Spleen (tissue), 11 donors: Measurements from ENCODE around the gene CLEC4D. TPM values are rescaled to one million over a fixed set of nuclear protein-coding genes. Genes with fewer than 3 reads are reported as not detected.
A peak's percentile ranks its signal among the peaks of the same experiment; 100 is the strongest.

Experiments used
- DNase-seq: peaks from one replicate; pipeline ENCODE4 v3.0.0-alpha.2; 2020
- H3K27ac ChIP-seq, 8 donors: fragments of 200-600 bp; sonication (generic) in 7 of 8; 1 replicate in 4 of 8; 2 replicates in 4 of 8; pipeline versions ENCODE4 v1.5.0 to v1.8.0; 2016 to 2021; ENCODE audit warnings: inconsistent platforms in 4 of 8, mild to moderate bottlenecking in 4 of 8, moderate library complexity in 1 of 8
- H3K27me3 ChIP-seq, 7 donors: fragments of 200-600 bp; sonication (generic) in 6 of 7; replicated peaks in 1 of 7; 1 replicate in 4 of 7; 2 replicates in 3 of 7; pipeline versions ENCODE4 v1.5.0 to v1.8.0; 2016 to 2021; ENCODE audit warnings: inconsistent platforms in 3 of 7, mild to moderate bottlenecking in 1 of 7
- H3K36me3 ChIP-seq, 6 donors: fragments of 200-600 bp; sonication (generic) in 5 of 6; 1 replicate in 4 of 6; 2 replicates in 2 of 6; pipeline versions ENCODE4 v1.5.0 to v1.8.0; 2016 to 2021; ENCODE audit warnings: inconsistent platforms in 2 of 6
- H3K4me1 ChIP-seq, 6 donors: fragments of 200-600 bp; sonication (generic) in 5 of 6; 1 replicate in 3 of 6; 2 replicates in 3 of 6; pipeline versions ENCODE4 v1.5.0 to v1.8.0; 2016 to 2021; ENCODE audit warnings: inconsistent platforms in 3 of 6
- H3K4me3 ChIP-seq, 8 donors: fragments of 200-600 bp; sonication (generic) in 7 of 8; 1 replicate in 4 of 8; 2 replicates in 4 of 8; pipeline versions ENCODE4 v1.5.0 to v1.8.0; 2016 to 2021; ENCODE audit warnings: inconsistent platforms in 4 of 8, mild to moderate bottlenecking in 4 of 8, moderate library complexity in 2 of 8
- H3K9me3 ChIP-seq, 8 donors: fragments of 200-600 bp; sonication (generic) in 7 of 8; 1 replicate in 4 of 8; 2 replicates in 4 of 8; pipeline versions ENCODE4 v1.5.0 to v1.8.0; 2016 to 2021; ENCODE audit warnings: inconsistent platforms in 4 of 8
- POLR2A ChIP-seq, 3 donors: fragments of 450-650 bp; IDR thresholded peaks; one replicate each; pipeline ENCODE4 v1.5.1; 2017; ENCODE audit warnings: antibody characterized with exemption in 3 of 3, mild to moderate bottlenecking in 1 of 3
- POLR2AphosphoS5 ChIP-seq, 3 donors: sonication (generic); formaldehyde crosslinking; IDR thresholded peaks; one replicate each; pipeline ENCODE4 v1.5.1; 2017; ENCODE audit warnings: antibody characterized with exemption in 3 of 3
- whole genome bisulfite sequencing, 5 donors: extraction: QIAGEN DNeasy Blood & Tissue Kit in 3 of 5; methylation state at CpG; one replicate each; pipeline versions ENCODE4 v1.1.5 to v1.1.7; 2013 to 2018; 5-methylcytosine and 5-hydroxymethylcytosine counted together
- intact Hi-C: fragments of 100-400 bp; cut with DNase I; formaldehyde crosslinking; loops from one replicate; pipeline ENCODE4 v1.15.0; 2023; ENCODE audit warnings: low total_unique reads
- polyA plus RNA-seq, 3 donors: library from polyadenylated mRNA; stranded (reverse); fragments of 200-250 nt; gene quantifications; one replicate each; pipeline ENCODE4 v1.2.1, GENCODE V29; 2013
- total RNA-seq, 7 donors: library from RNA; depleted of rRNA in 3 of 7; stranded (reverse); fragments of >200 nt in 3 of 7; fragmentation: NEBNext Ultra II Directional in 4 of 7; extraction: Animal tissue kit (Norgen Biotek cat#: 25700) in 4 of 7; gene quantifications; one replicate each; pipeline versions ENCODE4 v1.1.0 to v1.2.1, GENCODE V29; 2016 to 2021
- TF ChIP-seq, protein P1 (sequence below), 11 experiments: fragments of 200-600 bp in 7 of 11; fragments of 450-650 bp in 4 of 11; sonication (generic) in 4 of 11; IDR thresholded peaks in 8 of 11; conservative IDR thresholded peaks in 3 of 11; 1 replicate in 7 of 11; 2 replicates in 4 of 11; pipeline versions ENCODE4 v1.4.0 to v1.8.0; 2016 to 2021; ENCODE audit warnings: antibody characterized with exemption in 11 of 11, inconsistent platforms in 4 of 11, mild to moderate bottlenecking in 1 of 11
- donor health status: healthy with polysubstance abuse.
- donor health status: DM: no; HTN: no; CAD: no; lungs with moderate emphysema.
- donor health status: DM: no; HTN: no; CAD: no.
- donor health status: Bipolar disorder and iron deficiency.
- donor health status: healthy.
- donor health status: DM: no; HTN: no; CAD: no.
- donor health status: DM: yes; HTN: yes; CAD: no.

The CLEC4D gene
- total and polyA plus RNA-seq, 10 donors: 0.62 to 24.9 (median 8.4) TPM

DNA sequence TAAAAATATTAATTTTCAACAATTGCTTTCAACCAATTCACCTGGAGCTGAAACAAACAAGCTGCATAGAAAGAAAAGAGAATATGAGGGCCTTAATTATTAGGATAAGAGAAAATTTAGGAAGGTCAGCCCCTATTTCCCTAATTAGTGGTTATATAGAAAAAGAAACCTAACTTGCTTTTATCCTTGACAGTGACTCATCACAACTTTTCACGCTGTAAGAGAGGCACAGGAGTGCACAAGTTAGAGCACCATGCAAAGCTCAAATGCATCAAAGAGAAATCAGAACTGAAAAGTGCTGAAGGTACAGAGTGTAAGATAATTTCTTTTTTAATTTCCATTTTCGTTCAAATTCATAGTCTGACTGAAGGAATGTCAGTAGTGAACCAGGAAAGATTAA, 4.7 kb downstream of the CLEC4D start:
- intact Hi-C loops: no loop called here
- DNase-seq: no peak
- H3K36me3 ChIP-seq: no peaks in the 10 kb centered on the region
- WGBS, 5 donors: 52 to 68% (median 56%) methylated on average over 2 of the region's 2 CpGs
- no peak for TF ChIP-seq POLR2A (IDR thresholded peaks at IDR 0.05)
- peaks cover 0 to 26% (median 0%) of the 10 kb centered on the region in 7 donors for H3K27me3 ChIP-seq
- peaks cover 0 to 17% (median 0%) of the 10 kb centered on the region in 6 donors for H3K4me1 ChIP-seq
- no peak overlapping the region for H3K27ac ChIP-seq
- H3K9me3 ChIP-seq: peaks cover 0 to 3% (median 0%) of the 10 kb centered on the region in 8 donors
- no peak overlapping the region for H3K4me3 ChIP-seq

DNA sequence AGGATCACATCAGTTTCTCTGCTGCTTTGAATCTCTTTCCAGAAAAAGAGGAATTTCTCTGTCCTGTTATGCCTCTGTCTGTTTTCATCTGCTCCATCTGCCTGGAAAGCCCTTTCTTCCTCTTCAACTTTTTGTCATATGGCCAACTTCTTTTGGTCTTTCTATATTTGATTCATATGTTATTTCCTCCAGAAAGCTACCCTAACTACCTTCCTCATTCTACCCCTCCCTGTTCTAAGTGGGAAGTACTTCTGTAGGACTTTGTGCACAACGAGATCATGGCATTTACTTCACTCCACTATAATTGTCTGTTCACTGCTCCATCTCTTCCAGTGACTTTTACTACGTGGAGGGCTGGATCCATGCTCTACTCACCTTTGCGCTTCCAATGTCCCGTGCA, 5.9 kb downstream of the CLEC4D start:
- no peak for DNase-seq
- 59 to 66% (median 63%) methylated on average over 4 of the region's 4 CpGs for WGBS, 5 donors
- Histone ChIP-seq H3K27me3 (peaks cover 0 to 26% (median 0%) of the 10 kb centered on the region in 7 donors), H3K36me3 (no peaks in the 10 kb centered on the region), H3K4me3 (no peak overlapping the region), H3K27ac (peak overlapping the region in 3 of 8 donors; percentile 43 to 62 (median 59)), H3K4me1 (peaks cover 0 to 17% (median 0%) of the 10 kb centered on the region in 6 donors), H3K9me3 (peaks cover 0 to 13% (median under 1%) of the 10 kb centered on the region in 8 donors)
- TF ChIP-seq, protein P1, sequence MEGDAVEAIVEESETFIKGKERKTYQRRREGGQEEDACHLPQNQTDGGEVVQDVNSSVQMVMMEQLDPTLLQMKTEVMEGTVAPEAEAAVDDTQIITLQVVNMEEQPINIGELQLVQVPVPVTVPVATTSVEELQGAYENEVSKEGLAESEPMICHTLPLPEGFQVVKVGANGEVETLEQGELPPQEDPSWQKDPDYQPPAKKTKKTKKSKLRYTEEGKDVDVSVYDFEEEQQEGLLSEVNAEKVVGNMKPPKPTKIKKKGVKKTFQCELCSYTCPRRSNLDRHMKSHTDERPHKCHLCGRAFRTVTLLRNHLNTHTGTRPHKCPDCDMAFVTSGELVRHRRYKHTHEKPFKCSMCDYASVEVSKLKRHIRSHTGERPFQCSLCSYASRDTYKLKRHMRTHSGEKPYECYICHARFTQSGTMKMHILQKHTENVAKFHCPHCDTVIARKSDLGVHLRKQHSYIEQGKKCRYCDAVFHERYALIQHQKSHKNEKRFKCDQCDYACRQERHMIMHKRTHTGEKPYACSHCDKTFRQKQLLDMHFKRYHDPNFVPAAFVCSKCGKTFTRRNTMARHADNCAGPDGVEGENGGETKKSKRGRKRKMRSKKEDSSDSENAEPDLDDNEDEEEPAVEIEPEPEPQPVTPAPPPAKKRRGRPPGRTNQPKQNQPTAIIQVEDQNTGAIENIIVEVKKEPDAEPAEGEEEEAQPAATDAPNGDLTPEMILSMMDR (IDR thresholded peaks at IDR 0.05 in 8 of 11, conservative IDR thresholded peaks at IDR 0.05 in 3 of 11): no peak
- TF ChIP-seq POLR2A (IDR thresholded peaks at IDR 0.05) (no peak), POLR2AphosphoS5 (IDR thresholded peaks at IDR 0.05) (no peak)
- intact Hi-C loops: no loop called here

DNA sequence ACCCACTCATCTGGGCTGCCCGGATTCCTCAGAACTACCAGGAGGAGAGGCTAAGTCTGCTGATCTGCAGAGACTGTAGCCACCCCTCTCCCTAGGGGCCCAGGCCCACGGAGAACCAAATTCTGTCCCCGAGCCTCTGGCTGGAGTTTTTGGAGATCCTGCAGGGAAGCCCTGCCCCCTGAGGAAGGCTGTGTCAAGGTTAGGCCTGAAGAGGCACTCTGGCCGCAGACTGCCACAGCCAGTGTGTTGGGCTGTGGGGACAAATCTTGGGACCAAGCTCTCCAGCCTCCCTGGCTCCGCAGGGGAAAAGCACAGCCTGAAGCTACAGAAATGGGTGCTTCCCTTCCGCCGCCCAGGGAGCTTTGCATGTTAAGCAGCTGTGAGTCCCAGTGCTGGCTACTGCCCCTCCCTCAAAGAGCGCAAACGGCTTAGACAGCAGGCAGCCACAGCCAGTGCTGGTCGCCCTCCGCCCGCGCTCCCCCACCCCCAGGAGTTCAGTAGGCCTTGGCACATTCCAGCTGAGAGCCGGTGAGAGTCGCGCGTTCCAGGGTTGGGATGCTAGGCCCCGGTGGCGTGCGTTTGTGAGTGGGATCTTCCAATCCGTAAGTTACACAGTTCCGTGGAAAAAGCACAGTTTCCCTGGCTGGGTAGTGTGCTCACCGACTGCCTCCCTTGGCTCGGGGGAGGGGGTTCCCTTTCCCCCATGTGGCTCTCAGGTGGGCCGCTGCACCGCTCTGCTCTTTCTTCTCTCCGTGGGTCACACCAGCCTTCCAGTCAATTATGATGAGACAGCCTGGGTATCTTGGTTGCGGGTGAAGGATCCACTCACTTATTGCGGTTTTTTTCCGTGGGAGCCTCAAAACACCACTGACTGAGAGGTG, 14.2 kb downstream of the CLEC4D start:
- intact Hi-C loops: no loop called here
- TF ChIP-seq, protein P1 (IDR thresholded peaks at IDR 0.05 in 8 of 11, conservative IDR thresholded peaks at IDR 0.05 in 3 of 11): no peak
- TF ChIP-seq POLR2A (IDR thresholded peaks at IDR 0.05) (no peak), POLR2AphosphoS5 (IDR thresholded peaks at IDR 0.05) (peak in 1 of 3 donors; percentile 44)
- Histone ChIP-seq H3K4me1 (no peaks in the 10 kb centered on the region), H3K27me3 (peaks cover 0 to 25% (median 0%) of the 10 kb centered on the region in 7 donors), H3K27ac (no peak overlapping the region), H3K9me3 (peaks cover 0 to 31% (median 11%) of the 10 kb centered on the region in 8 donors), H3K36me3 (peaks cover 0 to 12% (median 0%) of the 10 kb centered on the region in 6 donors), H3K4me3 (no peak overlapping the region)
- WGBS, 5 donors: 84 to 92% (median 87%) methylated on average over 14 to 30 of the region's 30 CpGs
- no peak for DNase-seq

DNA sequence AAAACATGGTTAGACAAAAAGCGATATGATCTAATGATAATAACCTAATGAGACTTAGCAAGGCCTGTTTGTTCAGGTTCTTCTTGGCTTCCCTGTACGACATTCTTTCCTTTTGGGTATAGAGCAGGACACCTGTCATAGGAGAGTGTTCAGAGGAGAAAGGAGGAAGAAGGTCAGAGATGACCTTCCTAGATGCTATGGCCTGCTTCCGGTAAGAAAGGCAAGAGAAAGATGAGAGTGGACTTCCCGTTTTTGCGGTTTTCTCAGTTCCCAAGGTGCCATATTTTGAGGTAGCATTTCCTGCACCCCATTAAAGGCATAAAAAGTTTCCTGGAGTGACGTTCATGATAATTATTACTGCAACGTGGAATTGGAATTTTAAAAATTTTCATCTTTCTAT, 18.7 kb downstream of the CLEC4D start:
- TF ChIP-seq, protein P1 (IDR thresholded peaks at IDR 0.05 in 8 of 11, conservative IDR thresholded peaks at IDR 0.05 in 3 of 11): no peak
- TF ChIP-seq POLR2A (IDR thresholded peaks at IDR 0.05) (no peak), POLR2AphosphoS5 (IDR thresholded peaks at IDR 0.05) (no peak)
- Histone ChIP-seq H3K4me3 (no peak overlapping the region), H3K9me3 (no peaks in the 10 kb centered on the region), H3K27me3 (peaks cover 0 to 28% (median 0%) of the 10 kb centered on the region in 7 donors), H3K4me1 (peaks cover 0 to under 1% (median 0%) of the 10 kb centered on the region in 6 donors), H3K27ac (peak overlapping the region in 1 of 8 donors; percentile 1), H3K36me3 (peaks cover 0 to 50% (median 0%) of the 10 kb centered on the region in 6 donors)
- intact Hi-C loops: no loop called here
- no peak for DNase-seq
- WGBS, 5 donors: 61 to 76% (median 65%) methylated on average over 7 of the region's 7 CpGs
